Measurements from ENCODE around the gene FKBP1B. TPM values are rescaled to one million over a fixed set of nuclear protein-coding genes. Genes with fewer than 3 reads are reported as not detected.

FKBP1B gene
- 4.7 and 6.2 TPM in 2 replicates for total RNA-seq

DNA sequence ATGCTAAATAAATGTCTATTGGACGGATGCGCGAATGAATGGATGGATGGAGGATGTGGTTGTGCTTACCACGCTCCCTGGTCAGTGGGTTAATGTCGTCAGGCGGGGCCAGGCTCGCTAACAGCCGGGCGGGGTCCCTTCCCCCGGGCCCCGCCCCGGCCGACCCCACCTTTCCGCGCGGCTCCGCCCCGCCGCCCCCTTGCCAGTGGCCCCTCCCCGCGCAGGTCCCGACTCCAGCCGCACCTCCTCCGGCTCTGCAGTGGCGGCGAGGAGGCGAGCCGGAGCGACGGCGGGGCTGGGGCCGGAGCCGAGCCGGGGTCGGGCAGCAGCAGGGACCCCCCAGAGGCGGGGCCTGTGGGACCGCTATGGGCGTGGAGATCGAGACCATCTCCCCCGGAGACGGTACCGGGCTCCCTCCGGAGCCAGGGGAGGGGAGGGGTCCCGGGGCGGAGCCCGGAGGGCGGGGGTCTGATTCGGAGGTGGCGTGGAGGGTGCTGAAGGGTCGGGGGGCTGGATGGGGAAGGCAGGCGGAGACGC lies at the start of gene FKBP1B:
TSS of gene FKBP1B (plus strand) at position 257 of the 537 bp plus-strand sequence. CDS start at position 366, 109 bp downstream.

DNA sequence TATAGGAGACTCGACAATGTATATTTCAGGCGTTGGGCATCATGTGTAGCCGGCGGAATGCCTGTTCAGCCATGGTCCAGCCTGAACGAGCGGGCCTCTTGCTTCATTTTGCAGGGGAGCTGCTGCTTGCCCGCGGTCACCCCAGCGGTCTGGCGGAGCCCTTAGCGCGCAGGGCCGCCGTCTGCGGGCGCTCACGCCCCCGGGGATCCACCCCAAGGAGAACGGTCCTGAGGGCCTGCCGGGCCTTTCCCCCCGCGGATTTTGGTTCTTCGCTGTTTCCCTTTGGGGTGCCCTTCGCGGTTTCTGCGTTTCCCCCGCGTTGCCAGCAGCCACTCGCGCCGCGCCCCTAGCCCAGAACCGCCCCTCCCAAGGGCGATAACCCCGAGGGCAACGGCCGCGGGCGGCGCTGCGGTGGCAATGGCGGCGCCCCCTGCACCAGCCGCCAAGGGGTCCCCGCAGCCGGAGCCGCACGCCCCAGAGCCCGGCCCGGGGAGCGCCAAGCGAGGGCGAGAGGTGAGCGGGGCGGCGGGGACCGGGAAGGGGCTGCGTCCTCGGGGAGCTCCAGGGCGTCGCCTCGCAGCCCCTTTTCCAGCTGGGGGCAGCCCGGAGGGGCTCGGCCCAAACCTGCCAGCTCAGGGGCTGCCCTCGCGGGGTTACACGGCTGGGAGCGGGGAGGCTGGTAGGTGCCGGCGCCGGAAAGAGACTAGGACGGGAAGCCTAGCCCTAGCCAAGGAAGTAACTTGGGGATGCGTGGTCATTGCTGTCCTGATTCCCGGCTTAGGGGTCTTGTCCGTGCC lies 39.7 kb upstream of the FKBP1B start, which contains the start of gene MFSD2B:
TSS of gene MFSD2B (plus strand) at position 406 of the 797 bp plus-strand sequence. CDS start at position 418, 12 bp downstream.

DNA sequence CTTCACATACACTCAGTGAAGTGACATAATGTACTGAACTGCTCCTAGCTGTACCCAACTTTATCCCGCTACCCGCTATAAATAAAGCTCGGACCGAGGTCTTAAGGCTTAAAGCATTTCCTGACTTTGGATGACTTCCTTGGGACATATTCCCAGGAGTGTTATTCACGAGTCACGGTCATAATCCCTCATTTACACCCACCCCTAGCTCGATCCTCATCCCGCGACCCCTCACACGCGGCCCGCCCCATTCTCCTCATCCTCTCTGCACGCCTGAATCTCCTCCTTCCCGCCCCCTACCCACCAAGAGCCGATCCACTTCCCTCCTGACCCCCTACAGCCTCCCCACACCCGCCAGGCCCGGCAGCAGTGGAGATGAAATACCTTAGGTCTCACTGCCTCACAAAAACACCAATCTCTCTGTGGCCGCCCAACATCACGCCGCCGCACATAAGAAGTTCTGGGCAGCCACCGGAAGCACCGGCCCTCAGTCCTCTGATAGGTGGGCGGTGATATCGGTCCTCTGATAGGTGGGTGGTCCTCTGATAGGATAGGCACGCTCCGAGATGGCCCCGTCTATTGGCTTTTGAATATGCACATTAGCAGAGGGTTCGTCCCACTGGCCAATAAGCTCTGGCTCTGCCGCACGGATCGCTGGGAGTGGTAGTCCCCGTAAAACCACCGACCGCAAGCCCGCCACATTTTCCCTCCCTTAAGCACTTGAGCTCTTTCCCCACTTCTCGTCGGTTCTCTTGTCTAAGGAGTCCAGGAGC lies 2.4 kb upstream of the FKBP1B start, which contains the start of gene WDCP:
TSS of gene WDCP (minus strand) at position 462 of the 773 bp plus-strand sequence. CDS start 7,897 bp downstream, outside the sequence.

DNA sequence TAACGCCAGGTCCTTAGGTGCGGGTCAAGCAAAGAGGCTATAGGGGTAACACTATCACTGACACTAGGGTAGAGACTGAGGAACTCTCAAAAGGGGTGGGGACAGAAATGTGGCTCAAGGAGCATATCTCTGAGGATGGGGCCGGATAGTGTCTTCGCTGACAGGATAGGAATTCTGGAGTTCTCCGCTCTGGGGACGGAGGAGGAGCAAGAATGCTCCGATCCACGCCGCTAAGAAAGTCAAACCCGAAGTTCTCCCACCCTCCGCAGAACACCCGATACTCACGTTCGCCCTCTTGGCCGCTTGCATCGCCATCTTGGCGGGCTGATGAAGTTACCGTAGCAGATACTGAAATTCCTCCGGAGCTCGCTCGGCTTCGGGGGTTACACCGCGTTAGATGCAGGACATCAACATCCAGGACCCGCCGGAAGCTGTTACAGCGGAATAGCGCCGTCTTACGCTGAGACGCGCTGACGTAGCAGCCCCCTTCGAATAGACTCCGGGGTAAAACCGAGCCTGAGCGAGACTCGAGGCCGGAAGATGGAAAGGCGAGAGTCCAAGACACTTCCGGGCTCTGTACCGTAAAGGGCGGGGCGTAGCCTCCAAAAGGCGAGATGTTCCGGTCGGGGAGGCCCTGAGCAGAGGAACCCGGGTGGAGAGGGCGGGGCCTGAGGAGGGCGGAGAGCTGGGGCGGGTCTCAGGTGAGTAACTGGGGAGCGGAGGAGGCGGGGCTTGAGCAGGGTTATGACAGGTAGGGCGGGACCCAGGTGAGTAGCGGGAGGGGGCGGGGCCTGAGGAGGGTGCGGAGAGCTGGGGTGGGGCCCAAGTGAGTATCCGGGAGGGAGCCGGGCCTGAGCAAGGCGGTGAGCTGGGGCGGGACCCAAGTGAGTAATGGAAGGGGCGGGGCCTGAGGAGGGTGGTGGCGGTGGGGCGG lies 26.6 kb downstream of the FKBP1B start, which contains the start of gene SF3B6:
TSS of gene SF3B6 (minus strand) at position 412 of the 934 bp plus-strand sequence. CDS start at position 315, 97 bp downstream.

DNA sequence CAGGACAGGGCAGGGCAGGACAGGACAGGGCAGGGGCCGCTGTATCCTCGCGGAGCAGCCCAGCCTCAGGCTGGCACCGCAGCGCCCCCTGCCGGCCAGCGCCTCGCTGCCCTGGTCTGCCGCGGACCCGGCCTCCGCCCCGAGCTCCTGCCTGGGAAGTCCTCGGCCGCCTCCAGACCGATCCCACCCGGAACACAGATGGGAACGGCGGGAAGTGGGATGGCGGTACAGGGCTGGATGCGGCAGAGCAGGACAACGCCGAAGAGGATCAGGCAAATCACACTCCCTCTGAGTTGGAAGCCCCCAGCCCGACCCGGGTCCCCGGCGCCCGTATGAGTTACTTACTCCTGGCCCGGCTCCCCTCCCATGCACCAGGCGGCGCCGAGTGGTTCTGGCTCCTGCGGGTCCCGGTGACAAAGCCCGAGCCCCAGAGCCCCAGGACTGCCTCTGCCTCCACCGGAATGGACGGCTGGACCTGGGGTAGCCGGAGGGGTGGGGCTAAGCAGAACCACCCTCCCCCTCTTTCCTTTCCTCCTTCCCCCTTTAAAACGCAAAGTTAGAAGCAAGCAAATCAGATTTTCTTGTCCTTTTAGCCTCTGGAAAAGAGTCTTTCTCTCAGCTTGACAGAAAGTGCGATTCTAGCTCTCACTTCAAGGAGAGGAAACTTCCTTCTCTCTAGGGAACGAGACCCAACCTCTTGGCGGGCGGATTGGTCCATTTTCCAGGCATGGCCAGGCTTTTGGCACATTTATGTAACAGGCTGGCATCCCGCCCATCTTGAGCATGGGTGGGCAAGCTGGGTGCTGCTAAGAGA lies 35.1 kb downstream of the FKBP1B start, which contains the start of gene TP53I3:
TSS of gene TP53I3 (minus strand) at position 449 of the 814 bp plus-strand sequence. CDS start 508 bp downstream, outside the sequence.

Other genes with a start within 250 kb of the FKBP1B start
- gene ATAD2B, start 122.6 kb upstream of the FKBP1B start, total RNA-seq, result 13.1 and 13.4 TPM in 2 replicates
- gene UBXN2A, start 109.3 kb upstream of the FKBP1B start, total RNA-seq, result 11.9 and 12.5 TPM in 2 replicates
- gene MFSD2B, start 39.7 kb upstream of the FKBP1B start, total RNA-seq, result 0.05 TPM in 1 of 2 replicates, not detected in the other
- 11.0 and 13.5 TPM in 2 replicates for gene WDCP, start 2.4 kb upstream of the FKBP1B start, total RNA-seq
- gene SF3B6, start 26.6 kb downstream of the FKBP1B start, total RNA-seq, result 142 and 144 TPM in 2 replicates
- 28.5 and 30.2 TPM in 2 replicates for gene TP53I3, start 35.1 kb downstream of the FKBP1B start, total RNA-seq
- gene PFN4, start 73.6 kb downstream of the FKBP1B start, total RNA-seq, result 0.30 and 0.42 TPM in 2 replicates
- gene FAM228B, start 73.7 kb downstream of the FKBP1B start, total RNA-seq, result 8.4 and 11.6 TPM in 2 replicates
- under 0.01 and 0.65 TPM in 2 replicates for gene FAM228A, start 125.3 kb downstream of the FKBP1B start, total RNA-seq